Suprapubic skin (tissue), 4 donors: ENCODE measurements around the gene GAB3. TPM values are rescaled to one million over a fixed set of nuclear protein-coding genes. Genes with fewer than 3 reads are reported as not detected.
"Not testable (repeated sequence)": the region's sequence is repeated elsewhere in the genome, so short reads cannot be mapped to it uniquely, and the experiment has no call there.

Source experiments
- DNase-seq, 2 donors: peaks; one replicate each; pipeline ENCODE4 v3.0.0-alpha.2; 2019; ENCODE audit warnings: low spot score in 2 of 2
- H3K27ac ChIP-seq: fragments of 200-600 bp; sonication (generic); one replicate; pipeline ENCODE4 v1.5.1; 2019
- H3K27me3 ChIP-seq: fragments of 200-600 bp; sonication (generic); one replicate; pipeline ENCODE4 v1.5.1; 2019
- H3K36me3 ChIP-seq: fragments of 200-600 bp; sonication (generic); one replicate; pipeline ENCODE4 v1.5.1; 2019
- H3K4me1 ChIP-seq: fragments of 200-600 bp; sonication (generic); one replicate; pipeline ENCODE4 v1.5.1; 2019
- H3K4me3 ChIP-seq: fragments of 200-600 bp; sonication (generic); one replicate; pipeline ENCODE4 v1.5.1; 2019; ENCODE audit warnings: mild to moderate bottlenecking
- H3K9me3 ChIP-seq: fragments of 200-600 bp; sonication (generic); one replicate; pipeline ENCODE4 v1.5.1; 2019
- EP300 ChIP-seq: sonication (generic); formaldehyde crosslinking; IDR thresholded peaks from one replicate; pipeline ENCODE4 v1.6.1; 2017; ENCODE audit warnings: antibody characterized with exemption
- POLR2A ChIP-seq, 2 donors: fragments of 450-650 bp; IDR thresholded peaks; one replicate each; pipeline ENCODE4 v1.6.1; 2017; ENCODE audit warnings: antibody characterized with exemption in 2 of 2, mild to moderate bottlenecking in 2 of 2, moderate library complexity in 2 of 2
- POLR2AphosphoS5 ChIP-seq, 3 donors: sonication (generic); formaldehyde crosslinking; IDR thresholded peaks; one replicate each; pipeline ENCODE4 v1.6.1; 2017; ENCODE audit warnings: antibody characterized with exemption in 3 of 3
- WGBS: methylation state at CpG from one replicate; pipeline ENCODE4 v1.1.5; 2018; 5-methylcytosine and 5-hydroxymethylcytosine counted together
- total RNA-seq, 4 donors: library from RNA; depleted of rRNA; stranded (reverse); fragments of >200 nt; gene quantifications; one replicate each; pipeline ENCODE4 v1.1.0, GENCODE V29; 2016
- TF ChIP-seq, protein P1 (sequence below), 2 donors: fragments of 200-600 bp in 1 of 2; fragments of 450-650 bp in 1 of 2; sonication (generic) in 1 of 2; IDR thresholded peaks; one replicate each; pipeline ENCODE4 v1.5.1; 2016 to 2019; ENCODE audit warnings: antibody characterized with exemption in 2 of 2, mild to moderate bottlenecking in 1 of 2, moderate library complexity in 1 of 2

The GAB3 gene
- total RNA-seq, 4 donors from 2014 or later: 0.65 to 2.7 (median 1.6) TPM

- TF ChIP-seq, protein P1, sequence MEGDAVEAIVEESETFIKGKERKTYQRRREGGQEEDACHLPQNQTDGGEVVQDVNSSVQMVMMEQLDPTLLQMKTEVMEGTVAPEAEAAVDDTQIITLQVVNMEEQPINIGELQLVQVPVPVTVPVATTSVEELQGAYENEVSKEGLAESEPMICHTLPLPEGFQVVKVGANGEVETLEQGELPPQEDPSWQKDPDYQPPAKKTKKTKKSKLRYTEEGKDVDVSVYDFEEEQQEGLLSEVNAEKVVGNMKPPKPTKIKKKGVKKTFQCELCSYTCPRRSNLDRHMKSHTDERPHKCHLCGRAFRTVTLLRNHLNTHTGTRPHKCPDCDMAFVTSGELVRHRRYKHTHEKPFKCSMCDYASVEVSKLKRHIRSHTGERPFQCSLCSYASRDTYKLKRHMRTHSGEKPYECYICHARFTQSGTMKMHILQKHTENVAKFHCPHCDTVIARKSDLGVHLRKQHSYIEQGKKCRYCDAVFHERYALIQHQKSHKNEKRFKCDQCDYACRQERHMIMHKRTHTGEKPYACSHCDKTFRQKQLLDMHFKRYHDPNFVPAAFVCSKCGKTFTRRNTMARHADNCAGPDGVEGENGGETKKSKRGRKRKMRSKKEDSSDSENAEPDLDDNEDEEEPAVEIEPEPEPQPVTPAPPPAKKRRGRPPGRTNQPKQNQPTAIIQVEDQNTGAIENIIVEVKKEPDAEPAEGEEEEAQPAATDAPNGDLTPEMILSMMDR (IDR thresholded peaks at IDR 0.05): no peak
- TF ChIP-seq POLR2AphosphoS5 (IDR thresholded peaks at IDR 0.05): no peak
- no peak for TF ChIP-seq EP300
- Histone ChIP-seq H3K36me3 (no peaks in the 10 kb centered on the region), H3K27ac (no peak overlapping the region), H3K4me1 (no peaks in the 10 kb centered on the region), H3K9me3 (no peaks in the 10 kb centered on the region), H3K4me3 (no peak overlapping the region), H3K27me3 (no peaks in the 10 kb centered on the region)
- WGBS: 90% methylated on average over 26 of the region's 30 CpGs
- DNase-seq: no peak
Observed at GRCh38 chrX:154652311-154653047, 98.4 kb downstream of the GAB3 start.

DNA sequence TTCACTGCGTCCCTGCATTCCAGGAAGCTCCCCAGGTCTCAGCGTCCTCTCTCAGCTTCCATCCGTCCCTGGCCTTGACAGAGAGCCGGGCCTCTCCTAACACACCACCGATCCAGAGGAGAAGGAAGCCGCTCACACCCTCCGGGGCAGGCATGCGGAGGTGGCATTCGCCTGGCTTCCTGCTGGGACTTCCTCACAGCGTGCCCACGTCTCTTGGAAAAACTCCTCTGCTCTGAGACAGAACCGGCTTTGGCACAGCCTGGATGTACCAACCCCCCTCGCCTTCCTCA lies 100.7 kb downstream of the GAB3 start:
- no peaks in the 10 kb centered on the region for H3K36me3 ChIP-seq
- no peaks in the 10 kb centered on the region for H3K27me3 ChIP-seq
- no peaks in the 10 kb centered on the region for H3K9me3 ChIP-seq
- TF ChIP-seq, protein P1 (IDR thresholded peaks at IDR 0.05): no peak
- TF ChIP-seq POLR2AphosphoS5 (IDR thresholded peaks at IDR 0.05) (no peak), POLR2A (IDR thresholded peaks at IDR 0.05) (no peak), EP300 (no peak)
- DNase-seq: no peak
- H3K4me1 ChIP-seq: no peaks in the 10 kb centered on the region
- WGBS: 69% methylated on average over 8 of the region's 13 CpGs
- no peak overlapping the region for H3K4me3 ChIP-seq
- no peak overlapping the region for H3K27ac ChIP-seq

GRCh38 chrX:154649503-154650220 lies 101.2 kb downstream of the GAB3 start:
- no peak for DNase-seq
- TF ChIP-seq, protein P1 (IDR thresholded peaks at IDR 0.05): no peak
- no peak for TF ChIP-seq EP300
- no peak for TF ChIP-seq POLR2A (IDR thresholded peaks at IDR 0.05)
- TF ChIP-seq POLR2AphosphoS5 (IDR thresholded peaks at IDR 0.05): no peak
- no peak overlapping the region for H3K4me3 ChIP-seq

GRCh38 chrX:154648931-154649330 lies 101.9 kb downstream of the GAB3 start:
- no peak for TF ChIP-seq POLR2AphosphoS5 (IDR thresholded peaks at IDR 0.05)
- TF ChIP-seq, protein P1 (IDR thresholded peaks at IDR 0.05): no peak
- TF ChIP-seq EP300: no peak
- no peak for TF ChIP-seq POLR2A (IDR thresholded peaks at IDR 0.05)
- 82% methylated on average over 15 of the region's 15 CpGs for WGBS
- Histone ChIP-seq H3K27me3 (no peaks in the 10 kb centered on the region), H3K27ac (no peak overlapping the region), H3K4me1 (no peaks in the 10 kb centered on the region), H3K9me3 (no peaks in the 10 kb centered on the region), H3K36me3 (no peaks in the 10 kb centered on the region), H3K4me3 (no peak overlapping the region)
- DNase-seq: no peak

More at GRCh38 chrX:154649503-154650220, 101.2 kb downstream of the GAB3 start:
- 79% methylated on average over 11 of the region's 23 CpGs for WGBS
- Histone ChIP-seq H3K27ac (no peak overlapping the region), H3K36me3 (no peaks in the 10 kb centered on the region), H3K9me3 (no peaks in the 10 kb centered on the region), H3K27me3 (no peaks in the 10 kb centered on the region), H3K4me1 (no peaks in the 10 kb centered on the region)

DNA sequence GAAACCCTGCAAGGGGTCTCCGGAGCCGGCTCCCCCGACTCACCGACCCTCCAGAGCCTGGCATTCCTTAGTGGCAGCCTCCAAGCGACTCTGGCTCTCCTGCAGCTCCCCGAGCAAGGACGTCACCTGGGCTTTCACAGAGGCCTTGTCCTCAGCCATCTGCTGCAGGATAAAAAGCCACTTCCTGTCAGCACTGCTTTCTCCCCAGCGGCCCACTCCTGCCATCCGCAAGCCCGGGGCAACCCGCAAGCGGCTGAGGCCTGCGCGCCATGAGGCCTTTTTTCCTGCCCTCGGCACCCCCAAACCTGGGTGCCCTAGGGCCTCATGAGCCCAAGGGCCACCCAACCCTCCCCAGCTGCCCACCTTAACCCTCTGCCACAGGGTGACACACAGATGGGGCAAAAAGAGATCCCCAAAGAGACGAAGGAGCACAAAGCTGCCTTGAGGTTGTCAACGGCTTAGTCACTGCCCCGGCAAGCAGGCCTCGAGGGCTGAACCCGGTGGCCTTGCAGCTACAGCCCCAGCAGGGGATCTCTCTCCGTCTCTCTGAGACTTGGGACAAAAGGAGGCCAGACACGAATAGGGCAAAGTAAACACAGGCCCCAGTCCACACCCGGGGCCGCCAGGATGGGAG lies 105.0 kb downstream of the GAB3 start:
- not testable (repeated sequence) for H3K4me3 ChIP-seq, DNase-seq, H3K36me3 ChIP-seq, H3K27ac ChIP-seq, H3K9me3 ChIP-seq, H3K4me1 ChIP-seq, H3K27me3 ChIP-seq
- no CpG with 5 or more reads among the region's 24 CpGs for WGBS

DNA sequence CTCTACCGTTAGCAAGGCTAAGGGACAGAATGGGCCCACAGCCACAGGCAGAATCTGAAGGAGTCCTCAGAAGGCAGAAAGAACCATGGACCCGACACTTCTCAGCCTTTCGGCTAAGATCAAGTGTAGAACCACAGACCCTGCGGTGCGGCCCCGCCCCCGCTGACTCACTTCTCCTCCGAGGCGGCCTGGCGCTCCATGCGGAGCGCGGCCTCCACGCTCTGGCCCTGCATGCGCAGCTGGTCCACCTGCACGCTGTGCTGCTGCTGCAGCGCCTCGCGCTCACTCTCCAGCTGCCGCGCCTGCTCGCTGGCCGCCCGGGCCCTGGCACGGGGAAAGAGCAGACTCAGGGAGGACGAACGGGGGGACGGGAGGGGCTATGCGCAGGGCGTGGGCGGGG lies 107.2 kb downstream of the GAB3 start:
- no CpG with 5 or more reads among the region's 31 CpGs for WGBS
- not testable (repeated sequence) for H3K27me3 ChIP-seq, H3K9me3 ChIP-seq, H3K36me3 ChIP-seq, DNase-seq, H3K4me1 ChIP-seq, H3K4me3 ChIP-seq, H3K27ac ChIP-seq

DNA sequence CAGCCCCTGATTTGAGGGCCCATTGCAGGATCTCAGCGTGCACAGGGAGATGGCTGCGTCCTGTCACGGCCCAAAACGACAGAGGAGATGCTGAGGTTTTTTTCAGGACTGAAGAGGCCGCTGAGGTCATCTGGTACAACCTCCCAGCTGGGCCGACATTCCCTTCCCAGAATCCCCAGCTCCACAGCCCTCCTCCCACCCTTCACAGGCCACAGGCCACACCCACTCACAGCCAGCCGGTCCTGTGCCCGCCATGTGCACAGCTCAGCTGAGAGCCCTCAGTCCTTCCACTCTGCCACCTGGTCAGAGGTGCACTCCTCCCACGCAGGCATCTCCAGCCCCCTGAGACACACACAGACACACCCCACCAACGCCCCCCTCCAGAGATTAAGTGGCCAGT lies 109.1 kb downstream of the GAB3 start:
- H3K27me3 ChIP-seq, H3K36me3 ChIP-seq, H3K9me3 ChIP-seq, DNase-seq, H3K4me1 ChIP-seq, H3K27ac ChIP-seq, H3K4me3 ChIP-seq: not testable (repeated sequence)
- WGBS: no CpG with 5 or more reads among the region's 10 CpGs

DNA sequence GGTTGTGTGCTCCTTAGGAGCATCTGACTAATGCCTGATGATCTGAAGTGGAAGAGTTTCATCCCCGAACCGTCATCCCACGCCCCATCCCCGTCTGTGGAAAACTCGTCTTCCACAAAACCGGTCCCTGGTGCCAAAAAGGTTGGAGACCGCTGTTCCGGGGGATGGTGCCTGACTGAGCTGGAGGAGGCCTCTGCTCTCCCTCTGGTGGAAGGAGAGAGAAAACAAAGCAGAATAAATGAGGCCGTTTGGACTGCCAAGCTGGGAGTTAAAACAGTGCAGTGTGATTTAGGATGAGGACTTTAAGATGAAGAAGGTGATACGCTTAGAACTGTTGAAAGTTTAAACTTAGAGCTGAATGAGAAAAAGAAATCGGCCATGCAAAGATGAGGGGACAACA lies 117.2 kb downstream of the GAB3 start:
- not testable (repeated sequence) for H3K27ac ChIP-seq, H3K4me3 ChIP-seq, DNase-seq, H3K36me3 ChIP-seq, H3K9me3 ChIP-seq, H3K4me1 ChIP-seq, H3K27me3 ChIP-seq
- no CpG with 5 or more reads among the region's 11 CpGs for WGBS

DNA sequence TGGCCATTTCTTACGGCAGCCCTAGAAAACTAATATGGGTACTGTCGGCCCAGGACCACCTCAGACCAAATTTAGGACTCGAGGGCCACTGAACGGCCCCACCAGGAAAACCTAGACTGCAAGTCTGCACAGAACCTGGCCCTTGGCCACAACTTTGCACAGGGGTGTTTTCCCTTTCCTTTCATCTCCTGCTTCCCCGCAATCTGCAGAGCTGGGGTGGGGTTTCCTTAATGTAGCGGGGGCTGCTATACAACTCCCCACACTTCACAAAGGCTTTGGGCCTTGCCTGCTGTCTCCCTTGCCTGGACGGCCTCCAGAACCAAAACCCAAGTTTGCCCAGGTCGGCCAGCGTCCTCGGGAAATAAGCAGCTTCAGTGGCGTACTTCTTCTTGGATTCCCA lies 119.9 kb downstream of the GAB3 start:
- not testable (repeated sequence) for H3K4me1 ChIP-seq, H3K36me3 ChIP-seq, H3K4me3 ChIP-seq, H3K27ac ChIP-seq, DNase-seq, H3K27me3 ChIP-seq, H3K9me3 ChIP-seq
- no CpG with 5 or more reads among the region's 11 CpGs for WGBS
